HFFc6 (cell line): ENCODE results near the gene POLR1F. TPM values are rescaled to one million over a fixed set of nuclear protein-coding genes. Genes with fewer than 3 reads are reported as not detected.
A peak's percentile ranks its signal among the peaks of the same experiment; 100 is the strongest.

Experiments
- DNase-seq: peaks from one replicate; pipeline ENCODE4 v3.0.0-alpha.2; 2018
- H3K27ac Mint-ChIP-seq: 2 replicates; pipeline ENCODE4 v1.8.0; 2020; ENCODE audit warnings: mild to moderate bottlenecking, mixed read lengths
- H3K27me3 Mint-ChIP-seq: 2 replicates; pipeline ENCODE4 v1.8.0; 2021; ENCODE audit warnings: mild to moderate bottlenecking, moderate library complexity, mixed read lengths; ENCODE audit not compliant: insufficient read depth
- H3K36me3 Mint-ChIP-seq: 2 replicates; pipeline ENCODE4 v1.8.0; 2021; ENCODE audit warnings: low read depth, mixed read lengths
- H3K4me1 Mint-ChIP-seq: 2 replicates; pipeline ENCODE4 v1.8.0; 2020; ENCODE audit warnings: low read depth, mixed read lengths
- H3K4me3 Mint-ChIP-seq: 2 replicates; pipeline ENCODE4 v1.8.0; 2020; ENCODE audit warnings: mild to moderate bottlenecking, moderate library complexity, mixed read lengths
- H3K9me3 Mint-ChIP-seq: 2 replicates; pipeline ENCODE4 v1.8.0; 2020; ENCODE audit warnings: mild to moderate bottlenecking, mixed read lengths
- CTCF ChIP-seq: fragments of 200-600 bp; sonication (generic); IDR thresholded peaks from 2 replicates; pipeline ENCODE4 v1.5.0; 2021; ENCODE audit warnings: antibody characterized with exemption, mild to moderate bottlenecking
- total RNA-seq, 6 experiments: library from RNA; stranded (reverse); fragmentation: NEBNext Ultra II Directional; extraction: Animal tissue kit (Norgen Biotek cat#: 25700); gene quantifications; 2 replicates in 1 of 6; 3 replicates in 5 of 6; pipeline ENCODE4 v1.2.3, GENCODE V29; 2021

Gene POLR1F
- total RNA-seq, 6 experiments from 2014 or later = 13.4 to 17.6 (median 15.5) TPM

GRCh38 chr7:19744075-19744474 lies 35.2 kb upstream of the POLR1F start:
- no peak for DNase-seq
- H3K27me3 Mint-ChIP-seq = peaks cover 2% of the 10 kb centered on the region; the same call in 1 of the 2 replicates
- H3K36me3 Mint-ChIP-seq = no peaks in the 10 kb centered on the region
- TF ChIP-seq CTCF = no peak
- H3K9me3 Mint-ChIP-seq = no peaks in the 10 kb centered on the region
- H3K4me1 Mint-ChIP-seq = no peaks in the 10 kb centered on the region
- no peak overlapping the region for H3K27ac Mint-ChIP-seq
- no peak overlapping the region for H3K4me3 Mint-ChIP-seq

GRCh38 chr7:19728716-19729115 lies 19.9 kb upstream of the POLR1F start:
- Mint-ChIP-seq H3K27me3 (no peaks in the 10 kb centered on the region), H3K27ac (no peak overlapping the region), H3K36me3 (no peaks in the 10 kb centered on the region), H3K4me1 (no peaks in the 10 kb centered on the region), H3K9me3 (no peaks in the 10 kb centered on the region), H3K4me3 (no peak overlapping the region)
- no peak for DNase-seq
- TF ChIP-seq CTCF = no peak

- H3K9me3 Mint-ChIP-seq = no peaks in the 10 kb centered on the region
- no peaks in the 10 kb centered on the region for H3K36me3 Mint-ChIP-seq
- no peaks in the 10 kb centered on the region for H3K4me1 Mint-ChIP-seq
- H3K27me3 Mint-ChIP-seq = no peaks in the 10 kb centered on the region
- DNase-seq = no peak
- no peak for TF ChIP-seq CTCF
- no peak overlapping the region for H3K4me3 Mint-ChIP-seq
- no peak overlapping the region for H3K27ac Mint-ChIP-seq
These were observed 16.9 kb upstream of the POLR1F start for GRCh38 chr7:19725770-19726169.

GRCh38 chr7:19715499-19715898 lies 6.7 kb upstream of the POLR1F start:
- Mint-ChIP-seq H3K9me3 (no peaks in the 10 kb centered on the region), H3K27ac (no peak overlapping the region), H3K36me3 (no peaks in the 10 kb centered on the region), H3K27me3 (peaks cover 2% of the 10 kb centered on the region; the same call in 1 of the 2 replicates), H3K4me3 (no peak overlapping the region), H3K4me1 (no peaks in the 10 kb centered on the region)
- no peak for DNase-seq
- no peak for TF ChIP-seq CTCF

GRCh38 chr7:19713676-19714075 lies 4.8 kb upstream of the POLR1F start:
- peak; percentile 45 for DNase-seq
- Mint-ChIP-seq H3K36me3 (no peaks in the 10 kb centered on the region), H3K27ac (no peak overlapping the region), H3K27me3 (peaks cover 2% of the 10 kb centered on the region; the same call in 1 of the 2 replicates), H3K4me1 (peaks cover 15% of the 10 kb centered on the region), H3K4me3 (no peak overlapping the region), H3K9me3 (no peaks in the 10 kb centered on the region)
- peak; percentile 78 for TF ChIP-seq CTCF

GRCh38 chr7:19709249-19709578 lies 377 bp upstream of the POLR1F start:
- H3K36me3 Mint-ChIP-seq = 0 out of 2 replicates have a peak, but pooled peaks cover 4% of the 10 kb centered on the region
- H3K27ac Mint-ChIP-seq = peak overlapping the region; percentile 92
- H3K4me3 Mint-ChIP-seq = peak overlapping the region; percentile 99
- no peak for DNase-seq
- no peaks in the 10 kb centered on the region for H3K9me3 Mint-ChIP-seq
- TF ChIP-seq CTCF = peak; percentile 61
- H3K4me1 Mint-ChIP-seq = peaks cover 46% of the 10 kb centered on the region
- H3K27me3 Mint-ChIP-seq = no peaks in the 10 kb centered on the region; the same call in 1 of the 2 replicates
